A549 treated with GW870086 at 1 μM for 4 hours (cell line): ENCODE data around the gene TMSB4Y. TPM values are rescaled to one million over a fixed set of nuclear protein-coding genes. Genes with fewer than 3 reads are reported as not detected.

Source experiments
- total RNA-seq: library from RNA; stranded (reverse); fragments of 200-300 nt; extraction: Qiagen RNA extraction; gene quantifications from 5 replicates; pipeline ENCODE4 v1.2.3, GENCODE V29; 2022; ENCODE audit warnings: low read depth

Gene TMSB4Y
- 0.77 to 1.2 TPM (median 1.1 TPM) in 5 replicates for total RNA-seq

DNA sequence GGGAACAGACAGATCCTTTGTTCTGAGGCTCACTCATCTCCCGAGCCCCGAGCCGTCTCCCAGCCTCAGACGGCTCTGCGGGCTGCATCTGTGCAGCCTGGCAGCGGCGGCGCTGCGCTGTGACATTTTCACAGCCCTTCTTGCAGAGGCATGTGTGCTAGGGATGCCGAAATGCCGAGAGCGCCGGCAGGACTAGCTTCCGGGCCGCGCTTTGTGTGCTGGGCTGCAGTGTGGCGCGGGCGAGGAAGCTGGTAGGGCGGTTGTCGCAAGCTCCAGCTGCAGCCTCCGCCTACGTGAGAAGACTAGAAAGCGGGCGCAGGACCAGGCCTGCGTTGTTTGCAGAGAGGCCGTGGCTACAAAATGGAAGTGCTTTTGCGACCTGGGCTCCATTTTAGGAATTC is at the start of gene TMSB4Y:
TSS of gene TMSB4Y (plus strand) at position 332 of the 401 bp plus-strand sequence.

Other genes starting within 250 kb of the TMSB4Y start
- 2.2 to 3.5 TPM (median 2.9 TPM) in 5 replicates for gene UTY, start 223.9 kb upstream of the TMSB4Y start, total RNA-seq